Activated naive CD4-positive, alpha-beta T cell treated with anti-CD3 and anti-CD28 coated beads, Interleukin-2, amount 10 ng/mL, durations not matched to agents 5 hours and 36 hours (primary cell): Measurements from ENCODE around the gene CTDSP2. TPM values are rescaled to one million over a fixed set of nuclear protein-coding genes. Genes with fewer than 3 reads are reported as not detected.

Source experiments
- microRNA-seq: library from miRNA; unstranded; fragments of <30 nt; microRNA quantifications from one replicate; pipeline ENCODE4 v1.2.0, GENCODE V29; 2022; ENCODE audit warnings: borderline microRNAs expressed, borderline replicate concordance
- total RNA-seq, 2 experiments: library from RNA; stranded (reverse); gene quantifications; one replicate each; pipeline ENCODE4 v1.2.3, GENCODE V29; 2021

The CTDSP2 gene, protein sequence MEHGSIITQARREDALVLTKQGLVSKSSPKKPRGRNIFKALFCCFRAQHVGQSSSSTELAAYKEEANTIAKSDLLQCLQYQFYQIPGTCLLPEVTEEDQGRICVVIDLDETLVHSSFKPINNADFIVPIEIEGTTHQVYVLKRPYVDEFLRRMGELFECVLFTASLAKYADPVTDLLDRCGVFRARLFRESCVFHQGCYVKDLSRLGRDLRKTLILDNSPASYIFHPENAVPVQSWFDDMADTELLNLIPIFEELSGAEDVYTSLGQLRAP
- 100 to 1,000 TPM; 157 to 159 TPM for total RNA-seq

DNA sequence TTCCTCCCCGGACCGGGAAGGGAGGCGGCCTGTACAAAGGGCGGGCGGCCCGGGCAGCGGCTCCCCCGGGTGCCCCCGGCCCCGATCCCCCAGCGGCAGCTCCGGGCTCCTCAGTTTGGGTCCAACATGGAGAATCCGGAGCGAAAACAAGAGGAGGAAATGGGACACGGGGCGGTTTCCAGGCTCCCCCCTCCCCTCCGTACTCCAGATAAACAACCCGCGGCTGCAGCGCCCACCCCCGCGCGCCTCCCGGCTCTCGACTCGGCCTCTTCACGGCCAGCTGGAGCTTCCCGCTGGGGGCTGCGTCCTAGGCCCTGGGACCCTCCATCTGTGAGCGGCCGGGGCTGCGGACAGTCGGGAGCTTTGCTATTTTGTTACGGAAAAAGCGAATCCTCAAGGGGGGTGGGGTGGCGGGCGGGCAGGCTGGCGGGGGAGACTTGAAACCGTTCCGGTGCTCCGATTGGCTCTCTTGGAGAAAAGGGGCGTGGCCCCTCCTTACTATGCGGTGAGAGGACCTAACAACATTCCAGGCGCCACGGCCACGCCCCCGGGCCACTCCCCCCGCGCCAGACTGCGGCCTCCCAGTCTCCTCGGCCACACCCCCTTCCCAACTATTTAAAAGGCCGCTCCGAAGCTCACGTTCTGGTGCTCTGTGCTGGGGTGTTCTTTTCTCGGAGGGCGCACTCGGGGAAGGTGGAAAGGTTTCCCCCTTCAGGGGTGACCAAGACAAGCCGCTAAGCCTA is at the start of gene CTDSP2:
Gene CTDSP2 (minus strand): TSS at position 153 of the 743 bp plus-strand sequence. CDS start 294 bp downstream, outside the sequence.

DNA sequence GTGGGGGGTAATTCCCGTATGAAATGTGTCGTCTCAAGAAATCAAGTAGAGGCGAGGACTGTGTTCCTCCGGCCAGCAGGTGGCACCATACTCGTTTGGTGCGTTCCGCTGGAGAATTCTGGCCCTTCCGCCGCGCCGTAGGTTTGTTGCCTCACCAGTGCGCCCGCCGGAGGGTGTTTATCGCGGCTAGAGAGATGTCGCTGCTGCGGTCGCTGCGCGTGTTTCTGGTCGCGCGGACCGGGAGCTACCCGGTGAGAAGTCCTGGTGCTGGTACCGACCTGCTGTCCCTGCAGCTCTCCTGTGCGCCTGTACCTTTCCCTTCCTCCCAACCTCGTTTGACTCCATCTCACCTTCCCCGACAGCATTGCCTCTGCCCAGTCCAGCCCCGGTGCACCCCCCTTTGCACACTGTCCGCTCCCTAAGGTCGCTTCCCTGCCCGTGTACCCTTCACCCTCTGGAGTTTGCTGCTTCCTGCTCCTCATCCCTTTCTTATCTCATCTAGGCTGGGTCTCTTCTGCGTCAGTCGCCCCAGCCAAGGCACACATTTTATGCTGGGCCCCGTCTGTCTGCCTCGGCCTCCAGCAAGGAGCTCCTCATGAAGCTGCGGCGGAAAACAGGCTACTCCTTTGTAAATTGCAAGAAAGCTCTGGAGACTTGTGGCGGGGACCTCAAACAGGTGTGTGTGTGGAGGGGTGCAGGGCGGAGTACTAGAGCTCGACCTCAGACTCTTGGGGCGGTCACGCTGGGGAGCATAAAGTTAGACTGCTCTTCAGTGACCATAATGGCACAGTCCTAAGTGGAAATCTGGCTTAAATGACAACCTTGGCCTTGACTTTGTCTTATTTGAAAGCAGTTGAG is 63.7 kb downstream of the CTDSP2 start, which contains the start of gene TSFM:
Gene TSFM (plus strand): TSS at position 180 of the 858 bp plus-strand sequence. CDS start 15 bp downstream, at position 195.

GRCh38 chr12:57772429-57773322 is 73.9 kb downstream of the CTDSP2 start, which contains the start of gene EEF1AKMT3:
Gene EEF1AKMT3 (plus strand): TSS chr12:57772614. CDS start chr12:57772725, 111 bp downstream.

DNA sequence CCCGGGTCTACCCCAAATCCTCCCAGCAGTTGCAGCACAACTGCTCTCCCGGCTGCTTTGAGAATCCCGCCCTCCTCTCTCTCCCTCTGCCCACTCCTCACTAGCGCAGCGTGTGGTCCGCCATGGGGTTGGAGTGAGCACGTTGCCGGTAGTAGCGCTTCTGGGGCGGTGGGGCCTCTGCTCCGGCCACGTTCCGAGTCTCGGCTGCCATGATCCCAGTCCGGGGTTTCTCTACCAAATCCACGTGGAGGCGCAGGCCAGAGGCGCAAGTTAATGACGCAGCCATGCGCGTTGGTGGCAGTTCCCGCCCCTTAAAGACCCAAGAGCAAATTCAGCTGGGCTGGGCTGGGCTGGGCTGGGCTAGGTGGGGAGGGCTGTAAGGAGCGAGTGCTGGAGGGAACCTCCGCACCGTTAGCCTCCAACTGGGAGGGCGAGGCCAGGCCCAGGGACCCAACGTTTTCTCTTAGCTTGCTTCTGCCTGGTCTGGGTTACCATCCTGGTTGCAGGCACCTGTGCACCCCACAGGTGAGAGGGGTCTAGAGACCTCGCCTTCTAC is 74.6 kb downstream of the CTDSP2 start, which contains the start of gene METTL1:
Gene METTL1 (minus strand): TSS at position 233 of the 556 bp plus-strand sequence. CDS start 22 bp downstream, at position 211.

Small RNA genes lying within 50 kb of the gene (microRNA-seq; reads per million reads assigned to microRNA genes)
- 498 reads per million, percentile 84 among the genes with 10 or more reads in this experiment for gene MIR26A2

Other genes starting within 250 kb of the CTDSP2 start
- gene DTX3, start 241.9 kb downstream of the CTDSP2 start, total RNA-seq, result 10 to 100 TPM; 22.1 to 24.5 TPM
- 1 to 10 TPM in 1 of 2 experiments, under 1 TPM in 1; 0.76 to 1.1 TPM for gene ARHGEF25, start 235.3 kb downstream of the CTDSP2 start, total RNA-seq
- gene B4GALNT1, start 213.5 kb downstream of the CTDSP2 start, total RNA-seq, result under 1 TPM; 0.33 to 0.63 TPM
- 100 to 1,000 TPM; 133 to 136 TPM for gene OS9, start 152.6 kb downstream of the CTDSP2 start, total RNA-seq
- gene AGAP2, start 108.0 kb downstream of the CTDSP2 start, total RNA-seq, result 10 to 100 TPM; 66.7 to 68.6 TPM
- 10 to 100 TPM; 17.8 to 19.3 TPM for gene TSPAN31, start 101.7 kb downstream of the CTDSP2 start, total RNA-seq
- 10 to 100 TPM; 77.6 to 85.6 TPM for gene CDK4, start 94.4 kb downstream of the CTDSP2 start, total RNA-seq
- gene MARCHF9, start 91.6 kb downstream of the CTDSP2 start, total RNA-seq, result 10 to 100 TPM; 32.3 to 34.0 TPM
- gene CYP27B1, start 79.7 kb downstream of the CTDSP2 start, total RNA-seq, result 1 to 10 TPM; 2.0 to 2.2 TPM
- 10 to 100 TPM; 15.4 to 16.0 TPM for gene METTL1, start 74.6 kb downstream of the CTDSP2 start, total RNA-seq
- gene EEF1AKMT3, start 74.1 kb downstream of the CTDSP2 start, total RNA-seq, result 1 to 10 TPM; 4.0 to 4.5 TPM
- gene TSFM, start 63.9 kb downstream of the CTDSP2 start, total RNA-seq, result 10 to 100 TPM; 25.6 to 27.8 TPM
- gene AVIL, start 28.0 kb downstream of the CTDSP2 start, total RNA-seq, result 1 to 10 TPM; 3.4 to 3.7 TPM
- gene ATP23, start 94.8 kb upstream of the CTDSP2 start, total RNA-seq, result 10 to 100 TPM; 12.9 to 15.0 TPM